ENCODE data around the gene KAZN.

KAZN gene

DNA sequence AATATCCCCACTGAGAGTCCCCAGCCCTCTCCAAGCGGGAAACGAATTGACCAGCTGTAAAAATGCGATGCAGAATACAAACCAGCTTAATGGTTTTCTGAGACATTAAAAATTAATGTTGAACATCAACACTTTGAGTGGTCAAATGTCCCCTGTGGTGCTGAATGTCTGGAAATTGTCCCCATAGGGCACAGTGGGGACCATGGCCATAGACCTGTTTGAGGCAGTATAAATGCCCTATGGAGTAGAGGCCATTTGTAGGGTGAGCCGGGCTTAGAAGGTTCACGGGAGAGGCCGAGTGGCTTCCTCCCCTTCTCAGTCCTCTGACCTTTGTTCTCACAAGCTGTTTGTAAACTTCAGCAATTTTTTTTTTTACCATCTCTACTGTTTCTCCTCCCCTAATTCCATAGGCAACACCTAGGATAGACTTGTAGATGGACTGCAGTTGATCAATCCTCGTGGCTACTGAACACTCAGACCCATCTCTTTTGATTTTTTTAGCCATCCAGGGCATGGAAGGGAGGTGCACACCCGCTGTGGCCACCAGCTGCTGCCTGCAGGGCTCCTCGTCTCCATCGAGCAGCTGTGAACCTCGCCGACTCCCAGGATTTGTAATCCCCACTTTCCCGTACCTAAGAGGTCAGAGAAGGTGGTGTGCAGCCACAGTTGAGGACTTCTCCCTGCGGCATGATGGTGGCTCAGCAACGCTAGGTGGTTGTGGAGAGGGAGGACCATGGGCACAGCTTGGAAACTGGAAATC is 41.0 kb downstream of the KAZN start:
- DNase-seq (ENCODE audit: low read depth in 1 of 2, low spot score in 1 of 2): no peak

DNA sequence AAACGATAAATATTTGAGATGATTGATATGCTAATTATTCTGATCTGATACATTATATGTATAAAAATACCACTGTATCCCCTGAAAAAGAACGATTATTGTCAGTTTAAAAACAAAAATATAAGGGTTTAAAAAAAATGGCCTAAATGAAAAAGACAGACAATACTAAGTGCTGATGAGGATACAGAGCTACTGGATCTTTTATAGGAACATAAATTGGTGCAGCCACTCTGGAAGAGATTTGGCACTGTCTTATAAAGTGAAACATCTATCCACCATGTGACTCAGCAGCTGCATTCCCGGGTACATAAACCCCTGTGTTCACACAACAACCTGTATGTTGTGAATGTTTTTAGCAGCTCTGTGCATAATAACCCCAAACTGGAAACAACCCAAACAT is 44.2 kb downstream of the KAZN start:
- DNase-seq (ENCODE audit: low read depth in 1 of 2, low spot score in 1 of 2): no peak

DNA sequence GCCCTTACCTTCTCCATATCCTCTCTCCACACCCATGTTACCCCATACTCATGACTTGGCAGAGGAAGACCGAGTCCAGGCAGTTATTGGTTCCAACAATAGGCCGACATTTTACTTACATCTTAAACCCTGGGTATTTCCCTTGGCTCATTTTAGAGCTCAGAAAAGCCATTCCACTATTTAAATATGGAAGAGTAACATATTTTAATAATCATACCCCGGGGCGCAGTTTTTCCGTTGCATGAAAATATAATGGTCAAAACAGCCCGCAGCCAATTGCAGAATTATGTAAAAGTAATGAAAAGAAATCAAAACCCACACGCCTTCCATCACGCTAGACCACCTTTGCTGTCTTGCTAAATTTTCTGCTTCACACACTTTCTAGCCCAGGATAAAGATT is 48.5 kb downstream of the KAZN start:
- no peak for DNase-seq (ENCODE audit: low read depth in 1 of 2, low spot score in 1 of 2)

DNA sequence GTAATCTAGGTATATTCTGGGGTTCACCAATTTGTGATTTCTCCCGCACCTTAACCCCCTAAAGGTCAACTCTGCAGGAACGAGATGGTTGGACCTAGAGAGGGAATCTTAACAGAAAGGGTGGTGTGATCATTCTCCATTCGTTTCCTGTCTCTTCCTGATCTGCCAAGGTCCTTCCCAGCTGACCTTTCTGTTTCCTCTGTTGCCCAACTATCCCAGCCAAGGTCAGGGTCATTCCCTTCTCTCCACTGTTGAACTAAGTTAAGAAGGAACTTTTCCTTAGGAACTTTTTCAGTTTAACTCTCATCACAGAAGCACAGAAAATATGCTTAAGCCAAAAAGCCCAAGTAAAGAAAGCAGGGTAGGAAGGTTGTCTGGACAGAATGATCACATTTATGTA is 49.3 kb downstream of the KAZN start:
- no peak for DNase-seq (ENCODE audit: low read depth in 1 of 2, low spot score in 1 of 2)

DNA sequence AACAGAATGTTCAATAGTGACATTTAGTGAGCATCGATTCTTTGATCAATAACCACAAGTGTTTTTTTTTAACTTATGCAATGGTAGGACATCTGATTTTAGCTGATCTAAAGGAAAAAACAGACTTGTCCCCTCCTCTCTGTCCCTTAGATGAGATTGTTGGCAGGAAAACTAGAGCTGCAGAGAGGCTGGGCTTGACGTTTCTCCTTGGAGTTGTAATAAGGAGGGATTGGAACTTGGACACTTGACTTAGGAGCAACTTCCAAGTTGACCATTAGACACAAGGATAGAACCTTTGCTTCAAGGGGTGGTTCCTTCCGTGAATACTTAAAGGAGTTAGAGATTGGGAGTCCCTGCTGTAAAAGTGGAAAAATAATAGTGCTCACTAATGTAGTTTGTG is 49.9 kb downstream of the KAZN start:
- no peak for DNase-seq (ENCODE audit: low read depth in 1 of 2, low spot score in 1 of 2)

DNA sequence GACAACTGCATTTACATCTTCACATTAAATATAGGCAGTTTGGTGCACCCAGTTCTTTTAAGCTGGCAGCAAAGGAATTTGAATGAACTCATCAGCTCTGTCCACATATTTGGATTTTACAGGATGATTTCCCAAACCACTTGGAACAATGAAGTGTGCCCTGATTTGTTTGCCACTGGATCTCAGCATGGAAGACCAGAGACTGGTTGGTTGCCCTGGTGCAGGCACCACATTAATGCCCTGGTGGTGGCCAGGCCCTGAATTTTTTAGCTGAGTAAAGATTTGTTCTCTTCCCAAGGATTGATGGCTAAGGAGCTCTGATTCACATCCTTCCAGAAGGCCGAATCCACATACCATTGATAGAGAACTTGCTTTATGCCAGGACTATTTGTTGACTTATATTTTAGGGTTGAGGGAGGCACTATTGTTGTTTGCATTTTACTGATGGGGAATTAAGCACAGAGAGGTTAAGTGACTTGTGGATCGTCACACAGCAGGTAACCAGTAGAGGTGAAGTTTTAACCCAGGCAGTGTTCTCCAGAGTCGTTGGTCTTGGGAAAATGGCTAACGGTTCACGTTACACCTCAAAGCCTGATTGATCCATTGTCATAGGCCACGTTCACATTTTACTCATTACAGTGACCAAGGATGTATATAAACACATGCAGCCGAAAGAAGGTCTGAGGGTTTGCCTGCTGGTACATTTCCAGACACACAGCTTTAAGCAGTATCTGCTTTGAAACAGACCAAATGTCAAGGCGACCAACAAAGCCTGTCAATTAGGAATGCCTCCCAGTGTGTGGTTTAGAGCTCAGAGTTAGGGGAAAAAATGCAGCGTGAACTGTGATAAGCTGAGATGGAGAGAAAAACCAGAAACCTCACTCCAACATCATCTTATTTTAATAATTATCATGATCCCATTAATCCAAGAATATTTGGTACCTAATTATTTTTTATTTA is 50.7 kb downstream of the KAZN start:
- no peak for DNase-seq (ENCODE audit: low read depth in 1 of 2, low spot score in 1 of 2)

DNA sequence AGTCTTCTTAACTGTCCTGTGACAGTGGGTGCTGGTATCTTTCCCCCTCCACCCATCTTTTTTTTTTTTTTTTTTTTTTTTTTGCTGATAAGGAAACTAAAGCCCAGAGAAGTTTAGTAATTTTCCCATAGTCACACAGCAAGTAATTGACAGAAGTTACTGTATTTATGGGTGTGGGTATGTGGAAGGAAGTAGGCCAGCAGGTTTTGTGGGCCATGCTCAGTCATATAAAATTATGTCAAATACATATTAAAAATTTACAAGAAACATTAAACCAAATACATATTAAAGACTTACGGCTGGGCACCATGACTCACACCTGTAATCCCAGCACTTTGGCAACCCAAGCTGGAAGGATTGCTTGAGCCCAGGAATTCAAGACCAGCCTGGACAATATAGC is 51.5 kb downstream of the KAZN start:
- no peak for DNase-seq (ENCODE audit: low read depth in 1 of 2, low spot score in 1 of 2)

DNA sequence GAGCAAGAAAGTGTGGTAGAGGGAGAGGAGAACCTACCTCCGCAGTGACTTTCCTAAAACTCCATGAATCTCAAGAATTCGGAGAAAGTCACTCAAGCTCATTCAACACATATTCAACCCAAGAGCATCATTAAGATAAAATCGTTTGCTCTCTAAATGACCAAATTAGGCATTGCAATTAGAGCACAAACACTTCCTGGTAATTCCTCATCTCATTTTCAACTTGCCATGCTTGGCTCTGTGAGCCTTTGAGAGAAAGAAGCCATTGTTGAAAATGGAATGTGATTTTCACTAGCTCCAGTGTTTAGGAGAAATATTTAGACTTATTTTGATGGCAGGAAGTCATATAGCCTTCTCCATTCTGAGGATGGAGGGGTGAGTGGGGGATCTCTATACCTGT is 52.5 kb downstream of the KAZN start:
- no peak for DNase-seq (ENCODE audit: low read depth in 1 of 2, low spot score in 1 of 2)

DNA sequence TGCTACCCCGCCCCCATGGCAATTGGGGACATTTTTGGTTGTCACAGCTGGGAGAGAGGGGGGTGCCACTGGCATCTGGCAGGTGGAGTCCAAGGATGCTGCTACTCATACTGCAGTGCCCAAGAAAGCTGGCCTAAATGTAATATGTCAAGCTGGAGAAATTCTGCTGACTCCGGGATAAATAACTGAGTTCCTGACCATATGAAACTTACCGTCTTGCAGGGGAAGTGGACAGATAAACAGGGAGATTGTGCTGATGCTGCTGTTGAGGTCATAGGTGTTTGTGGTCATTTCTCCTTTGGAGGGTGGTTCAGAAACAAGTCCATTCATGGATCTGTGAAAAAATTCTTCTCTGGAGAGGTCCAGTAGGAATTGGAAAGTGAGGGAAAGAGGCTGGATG is 54.4 kb downstream of the KAZN start:
- DNase-seq (ENCODE audit: low read depth in 1 of 2, low spot score in 1 of 2): no peak

DNA sequence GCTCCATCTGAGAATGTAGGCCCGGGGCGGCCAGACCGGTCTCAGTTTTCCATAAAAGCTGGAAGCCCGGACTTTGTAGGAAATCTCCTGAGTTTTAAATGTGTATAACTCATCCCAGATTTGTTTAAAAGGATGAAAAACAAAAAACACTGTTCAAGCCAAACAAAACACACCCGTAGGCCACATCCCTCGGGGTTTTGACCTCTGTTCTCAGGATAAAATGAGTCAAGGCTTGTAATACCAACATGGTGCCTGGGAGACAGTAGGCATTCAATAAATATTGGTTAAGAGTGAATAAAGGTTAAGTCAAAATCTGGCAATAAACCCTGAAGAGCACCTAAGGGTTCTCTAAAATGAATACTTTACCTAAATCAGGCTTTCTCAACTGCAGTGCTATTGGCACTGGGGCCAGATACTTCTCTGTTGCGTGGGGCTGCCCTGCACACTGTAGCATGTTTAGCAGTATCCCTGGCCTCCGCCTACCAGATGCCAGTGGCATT is 55.0 kb downstream of the KAZN start:
- DNase-seq (ENCODE audit: low read depth in 1 of 2, low spot score in 1 of 2): no peak

DNA sequence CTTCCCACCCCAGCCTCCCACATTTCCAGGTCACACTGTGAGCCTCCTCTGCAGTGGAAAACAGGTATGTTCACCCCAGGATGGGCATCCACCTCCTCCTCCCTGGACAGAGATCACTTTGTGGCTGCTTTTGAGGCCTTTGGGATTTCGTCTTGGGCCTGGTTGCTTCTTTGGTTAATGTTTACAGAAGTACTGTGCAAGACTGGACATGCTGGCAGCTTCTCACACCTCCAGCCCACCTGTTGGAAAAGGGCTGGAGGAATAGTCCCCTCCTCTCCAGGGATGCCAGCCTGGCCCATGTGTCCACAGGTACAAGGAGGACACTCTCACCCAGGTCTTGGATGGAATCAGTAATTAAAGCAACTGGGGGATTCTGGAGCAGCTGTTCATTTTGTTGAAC is 56.1 kb downstream of the KAZN start:
- DNase-seq (ENCODE audit: low read depth in 1 of 2, low spot score in 1 of 2): no peak

DNA sequence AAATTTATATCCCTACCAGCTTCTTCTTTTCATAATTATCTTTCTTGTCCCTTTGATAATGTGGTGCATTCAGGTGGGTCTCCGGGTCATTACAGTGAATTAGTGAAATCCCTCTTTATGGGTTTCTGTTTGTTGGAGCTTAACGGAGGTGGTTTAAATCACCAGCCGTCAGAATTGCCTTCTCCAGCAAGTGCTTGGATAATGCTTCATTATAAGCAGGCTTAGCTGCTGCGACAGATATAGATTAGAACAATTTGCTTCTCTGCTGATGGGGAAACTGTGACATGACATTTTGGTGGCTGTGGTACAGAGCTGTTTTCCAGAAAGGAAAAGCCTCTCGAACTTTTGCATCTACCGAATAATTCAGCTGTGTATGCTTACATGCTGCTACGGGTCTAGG is 56.9 kb downstream of the KAZN start:
- no peak for DNase-seq (ENCODE audit: low read depth in 1 of 2, low spot score in 1 of 2)

DNA sequence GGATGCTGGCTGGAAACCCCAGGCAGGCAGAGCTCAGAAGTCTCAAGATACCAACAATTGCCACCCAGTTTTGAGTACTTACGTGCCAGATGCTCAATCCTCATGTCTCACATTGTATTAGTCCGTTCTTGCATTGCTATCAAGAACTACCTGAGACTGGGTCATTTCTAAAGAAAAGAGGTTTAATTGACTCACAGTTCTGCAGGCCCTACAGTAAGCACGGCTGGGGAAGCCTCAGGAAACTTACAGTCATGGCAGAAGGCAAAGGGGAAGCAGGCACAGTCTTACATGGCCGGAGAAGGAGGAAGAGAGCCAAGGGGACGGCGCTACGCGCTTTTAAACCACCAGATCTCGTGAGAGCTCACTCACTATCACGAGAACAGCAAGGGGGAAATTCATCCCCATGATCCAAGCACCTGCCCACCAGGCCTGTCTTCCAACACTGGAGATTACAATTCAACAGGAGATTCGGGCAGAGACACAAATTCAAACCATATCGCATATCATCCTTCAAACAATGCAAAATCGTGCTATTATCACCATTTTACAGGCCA is 58.0 kb downstream of the KAZN start:
- no peak for DNase-seq (ENCODE audit: low read depth in 1 of 2, low spot score in 1 of 2)

DNA sequence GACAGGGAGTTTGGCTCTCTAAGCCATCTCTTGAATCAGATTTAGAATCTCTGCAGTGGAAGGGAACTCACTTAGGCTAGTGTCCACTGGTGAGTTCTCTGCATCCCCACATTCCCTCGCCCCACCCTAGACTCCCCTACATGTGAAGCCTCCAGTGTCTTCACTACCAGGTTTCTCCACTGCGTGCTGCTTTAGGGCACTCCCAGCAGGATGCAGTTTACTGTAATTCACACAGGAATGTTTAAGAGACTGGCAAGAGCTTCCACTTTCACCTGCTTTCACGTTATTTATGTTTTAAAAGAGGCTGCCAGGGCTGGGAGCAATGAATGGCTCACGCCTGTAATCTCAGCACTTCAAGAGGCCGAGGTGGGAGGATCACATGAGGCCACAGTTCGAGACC is 60.2 kb downstream of the KAZN start:
- DNase-seq (ENCODE audit: low read depth in 1 of 2, low spot score in 1 of 2): no peak

DNA sequence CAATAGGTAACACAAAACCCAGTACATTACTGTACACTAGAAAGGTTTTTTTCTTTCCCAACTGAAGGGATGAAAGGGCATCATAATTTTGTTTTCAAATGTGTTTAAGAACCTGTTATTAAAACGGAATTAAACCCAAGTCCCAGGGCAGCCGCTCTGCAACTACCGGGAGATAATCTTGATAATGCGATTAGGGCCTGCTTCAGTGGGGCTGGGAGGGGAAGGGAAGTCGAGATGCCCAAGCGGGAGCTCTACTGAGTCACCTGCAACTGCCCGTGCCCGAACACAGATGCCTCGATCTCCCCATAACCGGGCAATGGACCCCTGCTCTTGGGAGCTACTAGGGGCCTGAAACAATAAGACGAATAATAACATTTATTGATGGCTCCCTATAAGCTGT is 61.4 kb downstream of the KAZN start:
- DNase-seq (ENCODE audit: low read depth in 1 of 2, low spot score in 1 of 2): no peak

DNA sequence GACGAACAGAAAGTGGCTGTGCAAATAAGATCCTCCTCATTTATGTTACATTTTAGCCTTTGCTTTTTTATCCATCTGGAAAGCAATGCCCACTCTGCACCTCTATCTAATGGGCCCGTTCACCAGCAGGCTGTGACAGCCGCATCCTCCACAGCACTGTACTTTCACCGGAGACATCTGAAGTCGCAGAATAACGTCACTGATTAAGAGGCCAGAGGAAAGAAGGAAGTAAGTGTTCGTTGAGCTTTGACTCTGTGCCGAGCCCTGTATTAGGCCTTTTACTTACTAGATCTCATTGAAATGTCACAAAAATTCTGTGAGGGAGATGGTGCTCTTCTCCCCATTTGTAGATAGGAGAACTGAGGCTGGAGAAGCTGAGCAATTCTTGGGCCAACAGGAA is 62.3 kb downstream of the KAZN start:
- no peak for DNase-seq (ENCODE audit: low read depth in 1 of 2, low spot score in 1 of 2)

DNA sequence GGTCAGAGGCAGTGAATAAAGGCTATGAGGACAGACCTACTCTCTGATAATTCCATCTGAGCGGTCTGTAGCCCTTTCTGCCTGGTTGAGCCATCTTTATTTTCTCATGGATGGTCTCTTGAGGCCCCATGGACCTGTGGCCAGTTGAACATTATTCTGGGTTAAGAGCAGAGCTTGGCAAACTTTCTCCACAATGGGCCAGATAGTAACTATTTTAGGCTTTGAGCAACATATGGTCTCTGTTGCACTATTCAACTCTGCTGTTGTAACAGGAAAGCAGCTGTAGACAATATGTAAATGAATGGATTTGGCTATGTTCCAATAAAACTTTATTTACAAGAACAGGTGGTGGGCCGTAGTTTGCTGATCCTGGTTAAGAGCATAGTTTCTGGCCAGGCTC is 62.7 kb downstream of the KAZN start:
- no peak for DNase-seq (ENCODE audit: low read depth in 1 of 2, low spot score in 1 of 2)

DNA sequence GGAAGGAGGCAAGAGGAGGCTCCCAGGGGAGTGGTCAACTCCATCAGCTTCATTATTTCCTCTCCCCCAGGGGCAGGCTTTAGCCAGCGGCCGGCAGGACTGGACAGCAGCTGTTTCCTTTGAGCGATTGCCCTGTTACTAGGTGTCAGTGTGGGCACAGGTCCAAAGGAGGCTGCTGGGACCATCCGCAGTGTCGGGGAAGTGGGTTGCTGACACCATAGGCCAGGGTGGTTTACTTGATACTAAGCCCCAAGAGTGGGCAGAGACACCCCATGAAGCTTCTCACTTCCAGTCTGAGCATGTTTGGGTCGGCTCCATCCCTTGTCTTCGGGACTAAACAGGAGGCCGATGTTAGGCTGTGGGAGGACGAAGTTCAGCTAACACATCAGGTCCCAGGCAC is 63.6 kb downstream of the KAZN start:
- no peak for DNase-seq (ENCODE audit: low read depth in 1 of 2, low spot score in 1 of 2)

DNA sequence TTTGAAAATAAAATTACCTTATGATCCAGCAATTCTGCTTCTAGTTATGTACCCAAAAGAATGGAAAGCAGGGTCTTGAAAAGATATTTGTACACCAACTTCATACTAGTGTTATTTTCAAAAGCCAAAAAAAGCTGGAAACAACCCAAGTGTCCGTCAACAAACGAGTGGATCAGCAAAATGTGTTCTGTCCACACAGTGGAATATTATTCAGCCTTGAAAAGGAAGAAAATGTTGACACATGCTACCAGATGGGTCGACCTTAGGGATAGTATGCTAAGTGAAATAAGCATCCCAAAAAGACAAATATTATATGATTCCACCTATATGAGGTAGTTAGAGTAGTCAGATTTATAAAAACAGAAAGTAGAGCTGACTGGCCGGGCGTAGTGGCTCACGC is 65.3 kb downstream of the KAZN start:
- no peak for DNase-seq (ENCODE audit: low read depth in 1 of 2, low spot score in 1 of 2)

DNA sequence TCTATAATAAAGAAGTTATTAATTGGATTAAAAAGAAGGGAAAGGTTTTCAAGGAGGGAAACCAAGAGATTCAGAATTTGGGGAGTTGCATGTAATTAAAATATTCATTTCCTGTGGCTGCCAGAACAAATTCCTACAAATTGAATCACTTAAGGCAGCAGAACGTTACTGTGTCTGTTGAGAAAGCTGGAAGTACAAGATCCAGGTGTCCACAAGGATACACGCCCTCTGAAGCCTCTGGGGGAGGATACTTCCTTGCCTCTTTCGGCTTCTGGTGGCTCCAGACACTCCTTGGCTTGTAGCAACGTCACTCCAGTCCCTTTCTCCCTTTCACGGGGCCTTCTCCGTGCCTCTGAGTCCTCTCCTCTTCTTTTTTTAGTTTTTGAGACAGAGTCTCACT is 67.9 kb downstream of the KAZN start:
- DNase-seq (ENCODE audit: low read depth in 1 of 2, low spot score in 1 of 2): no peak

DNA sequence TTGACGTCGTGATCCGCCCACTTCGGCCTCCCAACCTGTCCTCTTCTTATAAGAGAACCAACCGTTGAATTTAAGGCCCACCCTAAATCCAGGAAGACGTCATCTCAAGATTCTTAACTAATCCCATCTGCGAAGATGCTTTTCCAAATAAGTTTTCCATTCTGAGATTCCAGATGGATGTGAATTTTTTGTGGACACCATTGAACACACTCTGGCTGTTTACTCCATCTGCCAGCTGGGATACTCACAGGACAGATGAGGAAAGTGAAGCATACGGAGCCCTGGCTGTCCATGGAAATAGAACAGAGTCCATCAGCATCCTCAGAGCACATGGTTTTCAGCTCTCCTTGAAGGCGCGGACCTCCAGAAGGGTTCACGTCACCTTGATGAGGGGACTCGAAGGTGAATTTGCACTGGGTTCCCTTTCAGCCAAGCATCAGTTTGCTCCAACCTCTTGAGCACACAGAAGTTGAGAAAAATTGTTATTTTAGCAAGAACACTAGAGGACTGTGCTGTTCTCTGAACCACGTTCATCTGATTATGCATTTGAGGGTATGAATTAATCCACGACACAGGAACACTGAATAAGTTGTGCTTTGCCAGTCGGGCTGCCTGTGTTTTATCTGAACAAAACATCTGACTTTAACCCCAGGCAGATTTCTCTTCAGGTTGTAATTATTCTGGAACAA is 68.6 kb downstream of the KAZN start:
- no peak for DNase-seq (ENCODE audit: low read depth in 1 of 2, low spot score in 1 of 2)

DNA sequence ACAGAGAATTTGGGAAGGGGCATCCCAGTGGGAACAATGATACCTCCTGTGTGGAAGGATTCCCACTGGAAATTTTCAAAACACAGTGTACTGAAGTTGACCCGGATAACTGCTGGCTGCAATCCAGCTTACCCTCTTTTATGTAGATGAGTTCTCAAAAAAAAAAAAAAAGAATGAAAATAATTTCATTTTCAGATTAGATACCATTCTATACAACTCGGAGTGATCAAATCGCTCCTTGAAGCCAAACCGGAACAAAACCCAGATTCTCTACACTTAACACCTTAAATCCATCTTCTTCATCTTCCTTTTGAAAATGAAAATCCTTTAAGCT is 69.1 kb downstream of the KAZN start:
- DNase-seq (ENCODE audit: low read depth in 1 of 2, low spot score in 1 of 2): no peak
